Measurements from ENCODE around the gene RASL11A.

DNA sequence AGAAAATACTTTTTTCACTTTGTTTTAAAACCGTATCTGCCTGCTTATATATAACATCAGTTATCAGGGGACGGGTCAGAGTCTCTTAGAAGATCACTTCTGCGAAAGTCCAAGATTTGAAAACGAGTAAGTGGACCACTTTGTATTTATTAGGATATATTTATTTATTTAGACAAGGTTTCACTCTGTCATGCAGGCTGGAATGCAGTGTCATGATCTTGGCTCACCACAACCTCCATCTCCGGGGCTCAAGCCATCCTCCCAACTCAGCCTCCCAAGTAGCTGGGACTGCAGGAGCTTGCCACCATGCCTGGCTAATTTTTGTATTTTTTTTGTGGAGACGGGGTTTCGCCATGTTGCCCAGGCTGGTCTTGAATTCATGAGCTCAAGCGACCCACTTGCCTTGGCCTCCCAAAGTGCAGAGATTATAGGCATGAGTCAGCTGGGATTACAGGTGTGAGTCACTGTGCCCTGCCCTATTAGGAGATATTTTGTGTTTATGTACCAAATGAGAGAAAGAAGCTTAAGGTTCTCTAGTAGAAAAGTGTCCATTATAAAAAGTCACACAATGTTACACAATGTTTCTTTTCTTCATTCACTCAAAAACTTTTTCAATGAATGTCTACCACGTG lies 39.5 kb downstream of the RASL11A start:
- TF ChIP-seq POLR2A (IDR thresholded peaks at IDR 0.05), result no peak
- TF ChIP-seq, protein P1, sequence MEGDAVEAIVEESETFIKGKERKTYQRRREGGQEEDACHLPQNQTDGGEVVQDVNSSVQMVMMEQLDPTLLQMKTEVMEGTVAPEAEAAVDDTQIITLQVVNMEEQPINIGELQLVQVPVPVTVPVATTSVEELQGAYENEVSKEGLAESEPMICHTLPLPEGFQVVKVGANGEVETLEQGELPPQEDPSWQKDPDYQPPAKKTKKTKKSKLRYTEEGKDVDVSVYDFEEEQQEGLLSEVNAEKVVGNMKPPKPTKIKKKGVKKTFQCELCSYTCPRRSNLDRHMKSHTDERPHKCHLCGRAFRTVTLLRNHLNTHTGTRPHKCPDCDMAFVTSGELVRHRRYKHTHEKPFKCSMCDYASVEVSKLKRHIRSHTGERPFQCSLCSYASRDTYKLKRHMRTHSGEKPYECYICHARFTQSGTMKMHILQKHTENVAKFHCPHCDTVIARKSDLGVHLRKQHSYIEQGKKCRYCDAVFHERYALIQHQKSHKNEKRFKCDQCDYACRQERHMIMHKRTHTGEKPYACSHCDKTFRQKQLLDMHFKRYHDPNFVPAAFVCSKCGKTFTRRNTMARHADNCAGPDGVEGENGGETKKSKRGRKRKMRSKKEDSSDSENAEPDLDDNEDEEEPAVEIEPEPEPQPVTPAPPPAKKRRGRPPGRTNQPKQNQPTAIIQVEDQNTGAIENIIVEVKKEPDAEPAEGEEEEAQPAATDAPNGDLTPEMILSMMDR (IDR thresholded peaks at IDR 0.05), result no peak
